Measurements from ENCODE around the gene SDHC.

The SDHC gene

GRCh38 chr1:161389691-161390558, 75.7 kb downstream of the SDHC start (continued):
- TF ChIP-seq, protein P1, sequence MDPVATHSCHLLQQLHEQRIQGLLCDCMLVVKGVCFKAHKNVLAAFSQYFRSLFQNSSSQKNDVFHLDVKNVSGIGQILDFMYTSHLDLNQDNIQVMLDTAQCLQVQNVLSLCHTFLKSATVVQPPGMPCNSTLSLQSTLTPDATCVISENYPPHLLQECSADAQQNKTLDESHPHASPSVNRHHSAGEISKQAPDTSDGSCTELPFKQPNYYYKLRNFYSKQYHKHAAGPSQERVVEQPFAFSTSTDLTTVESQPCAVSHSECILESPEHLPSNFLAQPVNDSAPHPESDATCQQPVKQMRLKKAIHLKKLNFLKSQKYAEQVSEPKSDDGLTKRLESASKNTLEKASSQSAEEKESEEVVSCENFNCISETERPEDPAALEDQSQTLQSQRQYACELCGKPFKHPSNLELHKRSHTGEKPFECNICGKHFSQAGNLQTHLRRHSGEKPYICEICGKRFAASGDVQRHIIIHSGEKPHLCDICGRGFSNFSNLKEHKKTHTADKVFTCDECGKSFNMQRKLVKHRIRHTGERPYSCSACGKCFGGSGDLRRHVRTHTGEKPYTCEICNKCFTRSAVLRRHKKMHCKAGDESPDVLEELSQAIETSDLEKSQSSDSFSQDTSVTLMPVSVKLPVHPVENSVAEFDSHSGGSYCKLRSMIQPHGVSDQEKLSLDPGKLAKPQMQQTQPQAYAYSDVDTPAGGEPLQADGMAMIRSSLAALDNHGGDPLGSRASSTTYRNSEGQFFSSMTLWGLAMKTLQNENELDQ (tag by site-specific recombination; IDR thresholded peaks at IDR 0.05; ENCODE audit: low read depth), result no peak
- TF ChIP-seq PBX3 (CRISPR knock-in tag; IDR thresholded peaks at IDR 0.05), result 0 out of 2 replicates have a peak, but pooled peaks have one; percentile 26
- no peak for TF ChIP-seq ZNF16 (tag by site-specific recombination; IDR thresholded peaks at IDR 0.05; ENCODE audit: low read depth)
- TF ChIP-seq ZBTB17 (tag by site-specific recombination; IDR thresholded peaks at IDR 0.05), result peak; percentile 76; the same call in 1 of the 2 replicates
- no peak for TF ChIP-seq ZNF664 (tag by site-specific recombination; IDR thresholded peaks at IDR 0.05)
- 0 out of 2 replicates have a peak, but pooled peaks have one; percentile 35 for TF ChIP-seq ZBTB1 (tag by site-specific recombination; IDR thresholded peaks at IDR 0.05)
- TF ChIP-seq, protein P2, sequence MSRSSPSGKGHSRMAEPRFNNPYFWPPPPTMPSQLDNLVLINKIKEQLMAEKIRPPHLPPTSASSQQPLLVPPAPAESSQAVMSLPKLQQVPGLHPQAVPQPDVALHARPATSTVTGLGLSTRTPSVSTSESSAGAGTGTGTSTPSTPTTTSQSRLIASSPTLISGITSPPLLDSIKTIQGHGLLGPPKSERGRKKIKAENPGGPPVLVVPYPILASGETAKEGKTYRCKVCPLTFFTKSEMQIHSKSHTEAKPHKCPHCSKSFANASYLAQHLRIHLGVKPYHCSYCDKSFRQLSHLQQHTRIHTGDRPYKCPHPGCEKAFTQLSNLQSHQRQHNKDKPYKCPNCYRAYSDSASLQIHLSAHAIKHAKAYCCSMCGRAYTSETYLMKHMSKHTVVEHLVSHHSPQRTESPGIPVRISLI (tag by site-specific recombination; IDR thresholded peaks at IDR 0.05), result no peak
- TF ChIP-seq KLF7 (tag by site-specific recombination; IDR thresholded peaks at IDR 0.05; ENCODE audit: borderline replicate concordance), result peak; percentile 78; the same call in 1 of the 2 replicates
- no peak for TF ChIP-seq ZNF114 (tag by site-specific recombination; IDR thresholded peaks at IDR 0.05)
- no peak for TF ChIP-seq ZNF555 (tag by site-specific recombination; conservative IDR thresholded peaks at IDR 0.05)
- TF ChIP-seq ZNF155 (tag by site-specific recombination; IDR thresholded peaks at IDR 0.05), result no peak
- TF ChIP-seq ZNF639 (tag by site-specific recombination; IDR thresholded peaks at IDR 0.05), result 0 out of 2 replicates have a peak, but pooled peaks have one; percentile 18
- TF ChIP-seq ZNF19 (tag by site-specific recombination; IDR thresholded peaks at IDR 0.05; ENCODE audit: low read depth), result no peak
- TF ChIP-seq ZNF391 (tag by site-specific recombination; IDR thresholded peaks at IDR 0.05; ENCODE audit: borderline replicate concordance, low read depth), result peak; percentile 78; the same call in 1 of the 2 replicates
- TF ChIP-seq ZNF514 (tag by site-specific recombination; IDR thresholded peaks at IDR 0.05), result no peak
- TF ChIP-seq ZNF423 (tag by site-specific recombination; IDR thresholded peaks at IDR 0.05), result peak; percentile 96
- 0 out of 2 replicates have a peak, but pooled peaks have one; percentile 37 for TF ChIP-seq HIC1 (tag by site-specific recombination; IDR thresholded peaks at IDR 0.05)
